Esophagus muscularis mucosa (tissue), 3 donors: ENCODE measurements around the gene DNAH1.

Experiments used
- EP300 ChIP-seq: sonication (generic); formaldehyde crosslinking; IDR thresholded peaks from one replicate; pipeline ENCODE4 v1.6.1; 2017; ENCODE audit warnings: antibody characterized with exemption
- TF ChIP-seq, protein P1 (sequence below), 3 experiments: fragments of 200-600 bp in 2 of 3; fragments of 450-650 bp in 1 of 3; sonication (generic) in 2 of 3; IDR thresholded peaks; one replicate each; pipeline ENCODE4 v1.5.1; 2017 to 2019; ENCODE audit warnings: antibody characterized with exemption in 3 of 3, mild to moderate bottlenecking in 2 of 3, moderate library complexity in 1 of 3

DNA sequence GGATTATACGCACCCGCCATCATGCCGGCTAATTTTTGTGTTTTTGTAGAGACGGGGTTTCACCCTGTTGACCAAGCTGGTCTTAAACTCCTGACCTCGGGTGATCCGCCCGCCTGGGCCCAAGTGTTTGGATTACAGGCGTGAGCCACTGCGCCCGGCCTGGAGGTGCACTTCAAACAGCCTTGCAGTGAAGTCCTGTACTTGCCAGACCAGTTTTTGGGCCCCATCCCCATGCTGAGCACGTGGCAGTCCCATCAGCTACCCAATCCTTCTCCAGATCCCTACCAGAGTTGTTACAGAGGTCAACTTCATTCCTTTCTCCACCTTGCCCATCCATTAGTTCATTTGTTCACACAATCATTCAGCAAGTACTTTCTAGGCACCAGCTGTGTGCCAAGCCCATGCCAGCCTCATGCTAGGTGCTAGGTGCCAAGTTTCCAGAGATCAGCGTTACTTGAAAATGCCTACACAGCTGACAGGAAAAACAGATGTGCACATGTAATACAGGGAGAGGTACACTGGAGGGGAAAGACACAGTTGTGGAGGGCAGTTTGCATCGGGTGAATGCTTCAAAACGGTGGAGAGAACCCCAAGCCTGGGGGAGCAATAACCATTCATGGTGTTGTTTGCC lies 2.2 kb downstream of the DNAH1 start:
- TF ChIP-seq EP300: no peak
- TF ChIP-seq, protein P1, sequence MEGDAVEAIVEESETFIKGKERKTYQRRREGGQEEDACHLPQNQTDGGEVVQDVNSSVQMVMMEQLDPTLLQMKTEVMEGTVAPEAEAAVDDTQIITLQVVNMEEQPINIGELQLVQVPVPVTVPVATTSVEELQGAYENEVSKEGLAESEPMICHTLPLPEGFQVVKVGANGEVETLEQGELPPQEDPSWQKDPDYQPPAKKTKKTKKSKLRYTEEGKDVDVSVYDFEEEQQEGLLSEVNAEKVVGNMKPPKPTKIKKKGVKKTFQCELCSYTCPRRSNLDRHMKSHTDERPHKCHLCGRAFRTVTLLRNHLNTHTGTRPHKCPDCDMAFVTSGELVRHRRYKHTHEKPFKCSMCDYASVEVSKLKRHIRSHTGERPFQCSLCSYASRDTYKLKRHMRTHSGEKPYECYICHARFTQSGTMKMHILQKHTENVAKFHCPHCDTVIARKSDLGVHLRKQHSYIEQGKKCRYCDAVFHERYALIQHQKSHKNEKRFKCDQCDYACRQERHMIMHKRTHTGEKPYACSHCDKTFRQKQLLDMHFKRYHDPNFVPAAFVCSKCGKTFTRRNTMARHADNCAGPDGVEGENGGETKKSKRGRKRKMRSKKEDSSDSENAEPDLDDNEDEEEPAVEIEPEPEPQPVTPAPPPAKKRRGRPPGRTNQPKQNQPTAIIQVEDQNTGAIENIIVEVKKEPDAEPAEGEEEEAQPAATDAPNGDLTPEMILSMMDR (IDR thresholded peaks at IDR 0.05): no peak
